Effector memory CD4-positive, alpha-beta T cell (primary cell): ENCODE measurements around the gene COL25A1.

Source experiments
- DNase-seq, 3 donors: peaks; one replicate each; pipeline ENCODE4 v3.0.0-alpha.2; 2020
- H3K27ac ChIP-seq: 2 replicates; pipeline ENCODE4 v1.7.0; 2013; ENCODE audit warnings: mild to moderate bottlenecking, low read length, moderate library complexity; ENCODE audit not compliant: insufficient read depth, poor library complexity, severe bottlenecking
- H3K27me3 ChIP-seq: replicated peaks from 2 replicates; pipeline ENCODE4 v1.7.0; 2013; ENCODE audit warnings: mild to moderate bottlenecking, low read length; ENCODE audit not compliant: insufficient read depth, control insufficient read depth, poor library complexity, severe bottlenecking
- H3K36me3 ChIP-seq: 2 replicates; pipeline ENCODE4 v1.7.0; 2013; ENCODE audit warnings: mild to moderate bottlenecking, low read length, moderate library complexity; ENCODE audit not compliant: control insufficient read depth, insufficient read depth
- H3K4me1 ChIP-seq: 2 replicates; pipeline ENCODE4 v1.7.0; 2013; ENCODE audit warnings: low read length, mild to moderate bottlenecking; ENCODE audit not compliant: control insufficient read depth, insufficient read depth, poor library complexity, severe bottlenecking
- H3K4me3 ChIP-seq: 2 replicates; pipeline ENCODE4 v1.7.0; 2013; ENCODE audit warnings: low read length, low read depth, mild to moderate bottlenecking; ENCODE audit not compliant: insufficient read depth, poor library complexity, severe bottlenecking
- H3K9me3 ChIP-seq: 2 replicates; pipeline ENCODE4 v1.7.0; 2013; ENCODE audit warnings: mild to moderate bottlenecking, low read length, moderate library complexity; ENCODE audit not compliant: control insufficient read depth

Gene COL25A1

DNA sequence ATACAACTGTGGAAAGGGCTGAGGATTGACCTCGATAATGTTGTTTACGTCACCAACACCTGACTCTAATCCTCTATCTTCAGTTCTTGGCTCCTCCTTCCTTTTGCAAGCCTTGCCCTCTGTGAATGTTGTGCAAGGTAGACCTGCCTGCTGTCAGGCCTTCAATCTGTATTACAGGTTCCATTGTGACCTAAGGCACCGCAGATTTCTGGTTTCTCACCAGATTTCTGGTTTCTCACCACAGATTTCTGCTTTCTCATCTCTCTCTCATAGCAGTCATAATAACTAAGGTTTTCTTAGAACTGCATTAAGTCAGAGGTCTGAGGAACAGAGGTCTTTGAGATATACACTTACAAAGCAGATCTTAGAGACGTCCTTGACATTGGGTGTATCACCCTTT lies 488.1 kb downstream of the COL25A1 start:
- H3K36me3 ChIP-seq, result no peaks in the 10 kb centered on the region
- H3K4me3 ChIP-seq, result no peak overlapping the region
- no peaks in the 10 kb centered on the region for H3K9me3 ChIP-seq
- no peak overlapping the region for H3K27ac ChIP-seq
- no peak for DNase-seq
- H3K27me3 ChIP-seq, result no peaks in the 10 kb centered on the region
- no peaks in the 10 kb centered on the region for H3K4me1 ChIP-seq

GRCh38 chr4:108813261-108813660 lies 489.2 kb downstream of the COL25A1 start:
- no peak overlapping the region for H3K4me3 ChIP-seq
- no peaks in the 10 kb centered on the region for H3K27me3 ChIP-seq
- no peaks in the 10 kb centered on the region for H3K4me1 ChIP-seq
- no peaks in the 10 kb centered on the region for H3K9me3 ChIP-seq
- no peaks in the 10 kb centered on the region for H3K36me3 ChIP-seq
- H3K27ac ChIP-seq, result no peak overlapping the region
- DNase-seq, result no peak

DNA sequence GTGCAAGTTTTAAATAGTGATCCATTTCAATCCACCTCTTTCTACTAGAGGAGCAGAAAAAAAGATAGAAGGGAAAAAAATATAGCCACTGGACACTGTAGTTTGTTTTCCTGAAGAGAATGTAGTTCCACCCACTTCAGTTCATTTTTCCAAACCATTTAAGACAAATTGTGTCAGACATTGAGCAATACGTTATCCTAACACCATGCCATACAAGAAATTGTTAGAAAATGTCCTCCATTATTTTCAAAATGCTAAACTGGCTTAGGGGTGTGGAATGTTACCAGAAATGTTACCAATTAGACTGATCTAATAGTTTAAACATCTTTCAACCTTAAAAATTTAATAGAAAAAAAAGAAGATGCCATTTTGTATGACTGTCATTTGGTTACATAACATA lies 491.0 kb downstream of the COL25A1 start:
- H3K27ac ChIP-seq, result no peak overlapping the region
- no peak for DNase-seq
- H3K36me3 ChIP-seq, result no peaks in the 10 kb centered on the region
- H3K27me3 ChIP-seq, result no peaks in the 10 kb centered on the region
- no peaks in the 10 kb centered on the region for H3K9me3 ChIP-seq
- no peak overlapping the region for H3K4me3 ChIP-seq
- no peaks in the 10 kb centered on the region for H3K4me1 ChIP-seq

GRCh38 chr4:108810087-108810486 lies 492.4 kb downstream of the COL25A1 start:
- Histone ChIP-seq H3K27me3 (no peaks in the 10 kb centered on the region), H3K27ac (no peak overlapping the region), H3K4me1 (no peaks in the 10 kb centered on the region), H3K4me3 (no peak overlapping the region), H3K9me3 (no peaks in the 10 kb centered on the region), H3K36me3 (no peaks in the 10 kb centered on the region)
- no peak for DNase-seq

GRCh38 chr4:108804648-108805273 lies 497.7 kb downstream of the COL25A1 start:
- DNase-seq, result no peak
- H3K36me3 ChIP-seq, result no peaks in the 10 kb centered on the region

GRCh38 chr4:108799306-108799705 lies 503.2 kb downstream of the COL25A1 start:
- H3K4me1 ChIP-seq, result no peaks in the 10 kb centered on the region
- H3K27me3 ChIP-seq, result no peaks in the 10 kb centered on the region
- H3K36me3 ChIP-seq, result no peaks in the 10 kb centered on the region
- H3K27ac ChIP-seq, result no peak overlapping the region
- no peak overlapping the region for H3K4me3 ChIP-seq
- H3K9me3 ChIP-seq, result no peaks in the 10 kb centered on the region
- DNase-seq, result no peak

More at GRCh38 chr4:108804648-108805273, 497.7 kb downstream of the COL25A1 start:
- H3K27me3 ChIP-seq, result no peaks in the 10 kb centered on the region
- H3K9me3 ChIP-seq, result no peaks in the 10 kb centered on the region
- H3K4me1 ChIP-seq, result no peaks in the 10 kb centered on the region
- no peak overlapping the region for H3K4me3 ChIP-seq
- H3K27ac ChIP-seq, result no peak overlapping the region

DNA sequence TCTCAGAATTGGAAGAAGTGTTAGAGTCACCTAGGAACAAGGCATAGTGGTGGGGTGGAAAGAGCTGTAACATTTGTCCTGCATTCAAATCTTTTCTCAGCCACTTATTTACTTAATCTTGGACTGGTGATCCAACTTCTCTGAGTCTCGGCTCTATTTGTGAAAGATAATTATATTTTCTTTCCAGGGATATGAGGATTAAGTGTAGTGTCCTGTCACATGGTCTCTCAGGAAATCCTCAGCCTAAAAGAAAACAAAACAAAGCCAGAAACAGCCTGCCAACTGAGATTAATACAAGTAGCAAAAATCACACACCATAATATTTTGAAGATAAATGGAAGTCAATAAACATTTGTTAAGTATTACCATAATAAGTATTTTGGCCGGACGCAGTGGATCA lies 506.3 kb downstream of the COL25A1 start:
- no peak for DNase-seq
- no peaks in the 10 kb centered on the region for H3K27me3 ChIP-seq
- H3K9me3 ChIP-seq, result no peaks in the 10 kb centered on the region
- H3K27ac ChIP-seq, result no peak overlapping the region
- H3K4me1 ChIP-seq, result no peaks in the 10 kb centered on the region
- no peak overlapping the region for H3K4me3 ChIP-seq
- no peaks in the 10 kb centered on the region for H3K36me3 ChIP-seq

- no peaks in the 10 kb centered on the region for H3K36me3 ChIP-seq
- no peak for DNase-seq
- no peaks in the 10 kb centered on the region for H3K9me3 ChIP-seq
- H3K4me3 ChIP-seq, result no peak overlapping the region
- H3K27me3 ChIP-seq, result no peaks in the 10 kb centered on the region
- no peak overlapping the region for H3K27ac ChIP-seq
- no peaks in the 10 kb centered on the region for H3K4me1 ChIP-seq
These were observed 506.7 kb downstream of the COL25A1 start for GRCh38 chr4:108795733-108796132.

DNA sequence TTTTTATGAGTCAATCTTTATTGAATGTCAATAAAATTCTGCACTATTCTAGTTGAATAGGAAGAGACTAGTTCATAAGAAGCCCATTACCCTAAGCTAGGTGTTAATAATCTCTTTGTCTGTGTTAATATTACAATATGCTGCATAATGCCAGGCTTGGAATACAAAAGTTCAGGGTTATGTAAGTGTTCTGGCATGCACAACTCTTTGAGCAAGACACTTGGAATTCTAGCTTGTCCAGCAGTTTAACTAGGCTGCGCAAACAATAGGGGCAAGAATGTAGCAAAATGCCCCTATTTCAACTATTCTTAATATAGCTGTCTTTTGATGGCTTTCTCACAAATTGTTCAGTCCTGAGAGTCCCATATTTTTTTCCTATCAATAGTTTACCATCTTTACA lies 508.3 kb downstream of the COL25A1 start:
- H3K4me1 ChIP-seq, result no peaks in the 10 kb centered on the region
- no peaks in the 10 kb centered on the region for H3K27me3 ChIP-seq
- no peak overlapping the region for H3K4me3 ChIP-seq
- no peak overlapping the region for H3K27ac ChIP-seq
- no peaks in the 10 kb centered on the region for H3K36me3 ChIP-seq
- no peak for DNase-seq
- no peaks in the 10 kb centered on the region for H3K9me3 ChIP-seq

DNA sequence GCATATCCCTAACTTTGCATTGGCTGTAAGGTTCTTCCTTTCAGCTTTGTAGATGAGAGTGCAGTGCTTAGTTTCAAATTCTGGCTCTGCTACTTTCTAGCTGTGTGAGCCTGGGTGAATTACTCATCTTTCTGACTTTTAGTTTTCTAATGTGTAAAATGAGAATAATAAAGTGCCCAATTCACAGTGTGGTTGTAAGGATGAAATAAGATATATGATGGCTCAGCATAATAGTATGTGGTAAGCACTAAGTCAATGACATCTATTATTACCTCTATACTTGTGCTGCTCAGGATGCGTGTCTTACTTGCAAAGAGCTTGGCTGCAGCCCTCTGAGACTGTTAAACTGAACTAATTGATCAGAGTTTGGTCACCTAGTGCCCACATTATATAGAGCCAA lies 509.0 kb downstream of the COL25A1 start:
- Histone ChIP-seq H3K27me3 (no peaks in the 10 kb centered on the region), H3K36me3 (no peaks in the 10 kb centered on the region), H3K27ac (no peak overlapping the region), H3K4me3 (no peak overlapping the region), H3K4me1 (no peaks in the 10 kb centered on the region), H3K9me3 (no peaks in the 10 kb centered on the region)
- DNase-seq, result no peak
